ENCODE data around the gene ARPC5.

The ARPC5 gene

GRCh38 chr1:183583466-183583865 lies 52.1 kb downstream of the ARPC5 start:
- no peak overlapping the region for H3K9ac ChIP-seq
- no peak overlapping the region for H2AFZ ChIP-seq (ENCODE audit: low read depth)
- H3K27me3 ChIP-seq (ENCODE audit: insufficient read depth, low read depth) = no peaks in the 10 kb centered on the region
- H3K79me2 ChIP-seq (ENCODE audit: insufficient read depth, low read depth) = no peaks in the 10 kb centered on the region
- no peaks in the 10 kb centered on the region for H3K36me3 ChIP-seq (ENCODE audit: insufficient read depth)
- no peak overlapping the region for H3K4me3 ChIP-seq (IDR thresholded peaks at IDR 0.05; ENCODE audit: insufficient read depth, low read depth, low read length)
- H3K27ac ChIP-seq = no peak overlapping the region
- no peak overlapping the region for H3K4me2 ChIP-seq
- H3K4me1 ChIP-seq (ENCODE audit: low read depth, poor library complexity, severe bottlenecking) = no peaks in the 10 kb centered on the region
- no peak for TF ChIP-seq CTCF (conservative IDR thresholded peaks at IDR 0.05; ENCODE audit: low read depth, low read length)
- no peaks in the 10 kb centered on the region for H4K20me1 ChIP-seq (ENCODE audit: insufficient read depth)

- no peaks in the 10 kb centered on the region for H3K79me2 ChIP-seq (ENCODE audit: insufficient read depth, low read depth)
- H2AFZ ChIP-seq (ENCODE audit: low read depth) = peak overlapping the region; percentile 4; the same call in 1 of the 2 replicates
- H3K27me3 ChIP-seq (ENCODE audit: insufficient read depth, low read depth) = no peaks in the 10 kb centered on the region
- H3K27ac ChIP-seq = no peak overlapping the region
- no peak for TF ChIP-seq CTCF (conservative IDR thresholded peaks at IDR 0.05; ENCODE audit: low read depth, low read length)
- no peak overlapping the region for H3K9ac ChIP-seq
- no peaks in the 10 kb centered on the region for H3K4me1 ChIP-seq (ENCODE audit: low read depth, poor library complexity, severe bottlenecking)
- H3K36me3 ChIP-seq (ENCODE audit: insufficient read depth) = no peaks in the 10 kb centered on the region
- H4K20me1 ChIP-seq (ENCODE audit: insufficient read depth) = no peaks in the 10 kb centered on the region
- no peak overlapping the region for H3K4me3 ChIP-seq (IDR thresholded peaks at IDR 0.05; ENCODE audit: insufficient read depth, low read depth, low read length)
- H3K4me2 ChIP-seq = no peak overlapping the region
Observed at GRCh38 chr1:183582021-183582713, 53.4 kb downstream of the ARPC5 start.

DNA sequence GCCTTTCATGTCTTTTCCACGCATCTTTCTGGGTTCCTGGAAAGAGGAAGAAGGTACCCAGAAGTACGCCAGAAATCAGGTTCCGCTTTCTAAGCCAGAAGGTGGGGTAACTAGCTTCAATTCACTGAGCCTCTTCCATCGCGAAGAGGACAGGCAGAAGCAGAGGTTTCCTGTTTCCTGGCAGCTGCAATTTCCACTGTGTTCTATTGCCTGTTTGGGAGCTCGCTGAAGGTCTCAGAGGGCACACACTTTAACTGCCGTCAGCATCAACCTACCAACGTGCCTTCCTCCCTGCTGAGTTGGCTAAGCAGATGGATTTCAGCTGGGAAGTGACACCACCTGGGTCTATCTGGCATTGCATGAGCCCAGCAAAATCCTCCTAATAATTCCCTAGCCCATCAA lies 55.3 kb downstream of the ARPC5 start:
- Histone ChIP-seq H3K4me2 (no peak overlapping the region), H3K79me2 (ENCODE audit: insufficient read depth, low read depth) (no peaks in the 10 kb centered on the region), H3K27ac (no peak overlapping the region), H4K20me1 (ENCODE audit: insufficient read depth) (no peaks in the 10 kb centered on the region), H3K4me1 (ENCODE audit: low read depth, poor library complexity, severe bottlenecking) (no peaks in the 10 kb centered on the region), H3K27me3 (ENCODE audit: insufficient read depth, low read depth) (no peaks in the 10 kb centered on the region), H2AFZ (ENCODE audit: low read depth) (no peak overlapping the region), H3K4me3 (IDR thresholded peaks at IDR 0.05; ENCODE audit: insufficient read depth, low read depth, low read length) (no peak overlapping the region), H3K36me3 (ENCODE audit: insufficient read depth) (no peaks in the 10 kb centered on the region), H3K9ac (no peak overlapping the region)
- TF ChIP-seq CTCF (conservative IDR thresholded peaks at IDR 0.05; ENCODE audit: low read depth, low read length) = no peak

- Histone ChIP-seq H3K4me2 (no peak overlapping the region), H3K79me2 (ENCODE audit: insufficient read depth, low read depth) (no peaks in the 10 kb centered on the region), H3K4me3 (IDR thresholded peaks at IDR 0.05; ENCODE audit: insufficient read depth, low read depth, low read length) (no peak overlapping the region), H3K4me1 (ENCODE audit: low read depth, poor library complexity, severe bottlenecking) (no peaks in the 10 kb centered on the region), H3K27me3 (ENCODE audit: insufficient read depth, low read depth) (no peaks in the 10 kb centered on the region), H3K9ac (no peak overlapping the region), H3K27ac (no peak overlapping the region), H4K20me1 (ENCODE audit: insufficient read depth) (no peaks in the 10 kb centered on the region), H3K36me3 (ENCODE audit: insufficient read depth) (no peaks in the 10 kb centered on the region), H2AFZ (ENCODE audit: low read depth) (no peak overlapping the region)
- no peak for TF ChIP-seq CTCF (conservative IDR thresholded peaks at IDR 0.05; ENCODE audit: low read depth, low read length)
Observed at GRCh38 chr1:183578856-183579255, 56.7 kb downstream of the ARPC5 start.

Data from KMS-11 (cell line).